ENCODE results near the gene UGT8.

The UGT8 gene

DNA sequence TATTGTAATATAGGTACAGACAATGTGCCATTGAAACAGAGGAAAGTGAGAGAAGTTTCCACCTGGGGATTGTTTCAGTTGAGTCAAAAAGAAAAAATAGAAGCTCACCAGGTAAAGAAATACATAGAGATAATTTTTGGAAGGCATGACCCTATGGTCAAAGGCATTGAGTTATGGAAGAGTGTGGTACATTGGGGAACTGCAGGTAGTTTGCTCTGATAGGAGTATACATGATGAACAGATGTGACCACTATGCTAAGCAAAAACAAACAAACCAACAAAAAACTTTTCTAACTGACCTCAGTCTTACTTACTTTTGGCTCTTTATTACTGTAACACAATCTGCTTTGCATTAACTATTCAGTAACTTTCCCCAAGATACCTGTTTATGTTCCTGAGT lies 85.9 kb downstream of the UGT8 start:
- TF ChIP-seq, protein P1, sequence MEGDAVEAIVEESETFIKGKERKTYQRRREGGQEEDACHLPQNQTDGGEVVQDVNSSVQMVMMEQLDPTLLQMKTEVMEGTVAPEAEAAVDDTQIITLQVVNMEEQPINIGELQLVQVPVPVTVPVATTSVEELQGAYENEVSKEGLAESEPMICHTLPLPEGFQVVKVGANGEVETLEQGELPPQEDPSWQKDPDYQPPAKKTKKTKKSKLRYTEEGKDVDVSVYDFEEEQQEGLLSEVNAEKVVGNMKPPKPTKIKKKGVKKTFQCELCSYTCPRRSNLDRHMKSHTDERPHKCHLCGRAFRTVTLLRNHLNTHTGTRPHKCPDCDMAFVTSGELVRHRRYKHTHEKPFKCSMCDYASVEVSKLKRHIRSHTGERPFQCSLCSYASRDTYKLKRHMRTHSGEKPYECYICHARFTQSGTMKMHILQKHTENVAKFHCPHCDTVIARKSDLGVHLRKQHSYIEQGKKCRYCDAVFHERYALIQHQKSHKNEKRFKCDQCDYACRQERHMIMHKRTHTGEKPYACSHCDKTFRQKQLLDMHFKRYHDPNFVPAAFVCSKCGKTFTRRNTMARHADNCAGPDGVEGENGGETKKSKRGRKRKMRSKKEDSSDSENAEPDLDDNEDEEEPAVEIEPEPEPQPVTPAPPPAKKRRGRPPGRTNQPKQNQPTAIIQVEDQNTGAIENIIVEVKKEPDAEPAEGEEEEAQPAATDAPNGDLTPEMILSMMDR (conservative IDR thresholded peaks at IDR 0.05; ENCODE audit: low read depth, low read length): no peak
- H3K4me3 ChIP-seq (ENCODE audit: low read depth, low read length): no peak overlapping the region
- no peak for DNase-seq (ENCODE audit: low read depth)

DNA sequence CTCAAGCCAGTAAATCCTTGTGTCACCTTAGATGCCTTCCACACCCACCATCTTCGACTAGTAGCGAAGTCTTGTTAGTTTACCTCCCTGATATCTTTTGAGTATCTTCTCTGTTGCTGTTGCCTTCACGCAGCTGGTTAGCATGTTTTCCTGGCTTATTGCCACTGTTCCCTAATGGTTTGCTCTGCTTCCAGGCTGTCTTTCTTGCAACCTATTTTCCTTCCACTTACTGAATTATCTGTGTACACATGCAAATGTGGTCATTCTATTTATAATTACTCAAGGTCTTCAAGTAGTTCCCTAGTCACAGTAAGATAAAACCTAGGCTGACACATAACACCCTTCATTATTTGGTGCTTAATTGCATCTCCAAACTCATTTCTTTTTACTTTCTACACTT lies 89.5 kb downstream of the UGT8 start:
- no peak overlapping the region for H3K4me3 ChIP-seq (ENCODE audit: low read depth, low read length)
- TF ChIP-seq, protein P1 (conservative IDR thresholded peaks at IDR 0.05; ENCODE audit: low read depth, low read length): no peak
- DNase-seq (ENCODE audit: low read depth): no peak

DNA sequence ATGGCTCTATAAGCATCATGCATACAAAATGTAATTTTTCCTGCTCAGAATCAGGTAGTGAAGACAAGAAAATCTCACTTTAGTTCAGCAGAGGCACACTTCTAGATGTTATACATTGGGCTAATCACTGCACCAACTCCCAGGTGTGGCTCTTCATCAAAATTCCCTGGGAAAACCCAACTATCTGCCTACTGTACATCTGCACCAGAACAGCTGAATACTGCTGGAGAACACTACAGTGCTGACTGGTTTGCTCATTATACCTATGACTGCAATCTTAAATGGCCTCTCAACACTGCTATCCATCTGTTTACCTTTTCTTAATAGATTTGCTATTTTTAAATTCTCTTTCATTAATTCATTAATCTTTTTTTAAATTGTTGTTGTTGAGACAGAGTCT lies 92.0 kb downstream of the UGT8 start:
- H3K4me3 ChIP-seq (ENCODE audit: low read depth, low read length): no peak overlapping the region
- TF ChIP-seq, protein P1 (conservative IDR thresholded peaks at IDR 0.05; ENCODE audit: low read depth, low read length): no peak
- no peak for DNase-seq (ENCODE audit: low read depth)

DNA sequence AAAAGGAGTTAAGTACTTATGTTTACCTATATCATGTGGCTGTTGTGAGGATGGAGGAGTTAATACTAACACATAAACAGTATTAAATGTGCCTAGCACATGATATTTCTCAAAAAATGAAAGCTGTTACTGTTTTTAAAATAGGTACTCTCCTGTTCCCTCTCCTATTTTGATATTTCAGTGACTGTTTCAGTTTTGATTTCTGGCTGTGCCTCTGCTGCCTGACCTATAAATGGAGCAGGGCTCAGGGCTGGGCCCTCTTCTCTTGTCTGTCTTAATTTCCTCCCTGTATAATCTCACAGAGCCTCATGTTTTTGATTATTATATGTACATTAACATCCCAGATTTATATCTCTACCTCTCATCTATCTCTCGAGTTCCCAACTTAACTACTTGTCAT lies 93.3 kb downstream of the UGT8 start:
- no peak overlapping the region for H3K4me3 ChIP-seq (ENCODE audit: low read depth, low read length)
- DNase-seq (ENCODE audit: low read depth): no peak
- TF ChIP-seq, protein P1 (conservative IDR thresholded peaks at IDR 0.05; ENCODE audit: low read depth, low read length): no peak

DNA sequence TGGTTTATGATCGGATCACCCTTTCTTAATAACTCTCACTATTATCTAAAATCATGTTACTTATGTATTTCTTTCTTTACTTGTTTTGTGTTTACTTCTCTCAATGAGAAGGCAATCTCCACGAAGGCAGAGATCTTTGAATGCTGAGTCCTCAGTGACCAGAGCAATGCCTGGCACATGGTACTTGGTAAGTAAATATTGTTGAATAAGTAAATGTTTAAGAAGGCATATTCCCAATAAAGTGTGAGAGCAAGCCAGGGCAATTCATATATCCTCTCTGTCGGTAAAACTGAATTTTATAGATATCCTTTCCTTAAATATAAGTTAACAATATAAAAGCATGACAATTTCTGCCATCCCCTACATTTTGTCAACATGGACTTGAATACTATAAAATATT lies 94.4 kb downstream of the UGT8 start:
- no peak for DNase-seq (ENCODE audit: low read depth)

DNA sequence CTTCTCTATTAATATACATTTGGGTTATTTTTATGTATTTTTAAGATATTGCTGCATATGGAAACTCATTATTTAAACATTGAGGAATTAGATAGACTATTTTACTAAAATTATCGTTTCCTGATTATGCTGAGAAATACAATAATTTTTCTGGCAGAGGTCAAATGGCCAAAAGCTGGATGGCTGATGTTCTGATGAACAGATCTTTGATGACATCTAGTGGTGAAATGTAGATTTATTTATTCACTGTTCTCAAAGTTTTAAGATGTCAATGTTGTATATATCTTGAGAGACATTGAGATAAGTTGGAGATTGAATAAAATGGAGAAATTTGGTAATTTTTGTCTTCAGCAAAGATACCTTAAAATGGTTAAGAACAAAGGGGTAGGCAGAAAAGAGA lies 96.2 kb downstream of the UGT8 start:
- TF ChIP-seq, protein P1 (conservative IDR thresholded peaks at IDR 0.05; ENCODE audit: low read depth, low read length): peak; percentile 58
- H3K4me3 ChIP-seq (ENCODE audit: low read depth, low read length): no peak overlapping the region
- DNase-seq (ENCODE audit: low read depth): peak; percentile 58

More for the DNA sequence above, 94.4 kb downstream of the UGT8 start:
- H3K4me3 ChIP-seq (ENCODE audit: low read depth, low read length): no peak overlapping the region
- TF ChIP-seq, protein P1 (conservative IDR thresholded peaks at IDR 0.05; ENCODE audit: low read depth, low read length): no peak

DNA sequence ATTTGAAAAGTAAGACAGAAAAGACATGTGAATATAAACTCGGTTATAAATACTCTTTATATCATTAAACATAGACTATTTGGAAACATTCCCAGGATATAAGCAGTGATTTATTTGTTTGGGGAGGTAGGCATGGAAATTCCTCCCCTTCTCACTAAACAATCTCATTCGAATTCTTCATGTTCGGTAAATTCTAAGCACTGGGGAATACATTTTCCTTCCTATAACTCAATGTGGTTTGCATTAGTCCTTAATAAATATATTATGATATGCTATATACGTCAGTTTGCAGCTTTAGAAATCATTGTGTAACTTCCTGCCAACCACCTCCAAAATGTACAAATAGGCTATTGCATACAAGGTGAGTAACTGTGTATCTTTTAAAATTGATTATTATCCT lies 99.6 kb downstream of the UGT8 start:
- DNase-seq (ENCODE audit: low read depth): no peak
- TF ChIP-seq, protein P1 (conservative IDR thresholded peaks at IDR 0.05; ENCODE audit: low read depth, low read length): no peak
- H3K4me3 ChIP-seq (ENCODE audit: low read depth, low read length): no peak overlapping the region

Data from choroid plexus epithelial cell (primary cell).